ENCODE measurements around the gene KLF2.
A peak's percentile ranks its signal among the peaks of the same experiment; 100 is the strongest.
"Not testable (repeated sequence)": the region's sequence is repeated elsewhere in the genome, so short reads cannot be mapped to it uniquely, and the experiment has no call there.

The KLF2 gene

GRCh38 chr19:16340092-16340491 is 15.5 kb downstream of the KLF2 start:
- no peak for TF ChIP-seq CTCF (IDR thresholded peaks at IDR 0.05)

GRCh38 chr19:16340654-16341053 is 16.0 kb downstream of the KLF2 start:
- Histone ChIP-seq H3K27me3 (peaks cover 6% of the 10 kb centered on the region), H3K27ac (no peak overlapping the region), H3K9me3 (no peaks in the 10 kb centered on the region), H3K4me3 (ENCODE audit: low read depth in 1 of 2, low read length in 1 of 2) (no peak overlapping the region), H3K4me1 (ENCODE audit: control insufficient read depth in 1 of 2, insufficient read depth in 1 of 2, low read depth in 1 of 2, low read length in 1 of 2) (peaks cover 23 to 32% of the 10 kb centered on the region in 2 experiments), H3K36me3 (no peaks in the 10 kb centered on the region)
- TF ChIP-seq CTCF (IDR thresholded peaks at IDR 0.05), result no peak

More at GRCh38 chr19:16340092-16340491, 15.5 kb downstream of the KLF2 start:
- peaks cover 25 to 37% of the 10 kb centered on the region in 2 experiments for H3K4me1 ChIP-seq (ENCODE audit: control insufficient read depth in 1 of 2, insufficient read depth in 1 of 2, low read depth in 1 of 2, low read length in 1 of 2)
- H3K27ac ChIP-seq, result no peak overlapping the region
- no peaks in the 10 kb centered on the region for H3K36me3 ChIP-seq
- no peaks in the 10 kb centered on the region for H3K9me3 ChIP-seq
- no peak overlapping the region for H3K4me3 ChIP-seq (ENCODE audit: low read depth in 1 of 2, low read length in 1 of 2)
- peaks cover 6% of the 10 kb centered on the region for H3K27me3 ChIP-seq

GRCh38 chr19:16342002-16342715 is 17.5 kb downstream of the KLF2 start:
- Histone ChIP-seq H3K36me3 (no peaks in the 10 kb centered on the region), H3K27ac (peak overlapping the region; percentile 35), H3K27me3 (peaks cover 6% of the 10 kb centered on the region), H3K9me3 (no peaks in the 10 kb centered on the region), H3K4me3 (ENCODE audit: low read depth in 1 of 2, low read length in 1 of 2) (no peak overlapping the region), H3K4me1 (ENCODE audit: control insufficient read depth in 1 of 2, insufficient read depth in 1 of 2, low read depth in 1 of 2, low read length in 1 of 2) (peaks cover 23 to 31% of the 10 kb centered on the region in 2 experiments)
- no peak for TF ChIP-seq CTCF (IDR thresholded peaks at IDR 0.05)

GRCh38 chr19:16343156-16343555 is 18.5 kb downstream of the KLF2 start:
- no peak for TF ChIP-seq CTCF (IDR thresholded peaks at IDR 0.05)
- H3K27ac ChIP-seq, result no peak overlapping the region
- no peak overlapping the region for H3K4me3 ChIP-seq (ENCODE audit: low read depth in 1 of 2, low read length in 1 of 2)
- H3K27me3 ChIP-seq, result peaks cover 1% of the 10 kb centered on the region
- H3K4me1 ChIP-seq (ENCODE audit: control insufficient read depth in 1 of 2, insufficient read depth in 1 of 2, low read depth in 1 of 2, low read length in 1 of 2), result peaks cover 19 to 25% of the 10 kb centered on the region in 2 experiments
- H3K36me3 ChIP-seq, result no peaks in the 10 kb centered on the region
- H3K9me3 ChIP-seq, result no peaks in the 10 kb centered on the region

- Histone ChIP-seq H3K27me3 (no peaks in the 10 kb centered on the region), H3K27ac (peak overlapping the region; percentile 15), H3K4me3 (ENCODE audit: low read depth in 1 of 2, low read length in 1 of 2) (no peak overlapping the region), H3K9me3 (no peaks in the 10 kb centered on the region), H3K4me1 (ENCODE audit: control insufficient read depth in 1 of 2, insufficient read depth in 1 of 2, low read depth in 1 of 2, low read length in 1 of 2) (peaks cover 4 to 10% of the 10 kb centered on the region in 2 experiments), H3K36me3 (no peaks in the 10 kb centered on the region)
- no peak for TF ChIP-seq CTCF (IDR thresholded peaks at IDR 0.05)
Observed at GRCh38 chr19:16345457-16345856, 20.8 kb downstream of the KLF2 start.

- not testable (repeated sequence) for H3K4me3 ChIP-seq (ENCODE audit: low read depth in 1 of 2, low read length in 1 of 2); H3K36me3 ChIP-seq; H3K27me3 ChIP-seq; H3K27ac ChIP-seq; H3K9me3 ChIP-seq
- H3K4me1 ChIP-seq (ENCODE audit: control insufficient read depth in 1 of 2, insufficient read depth in 1 of 2, low read depth in 1 of 2, low read length in 1 of 2), result peaks cover 16 to 19% of the 10 kb centered on the region in 2 experiments
Observed at GRCh38 chr19:16347099-16347498, 22.5 kb downstream of the KLF2 start.
